ENCODE results near the gene FUT3. TPM values are rescaled to one million over a fixed set of nuclear protein-coding genes. Genes with fewer than 3 reads are reported as not detected.

Gene FUT3
- total and polyA plus RNA-seq, 2 of the 4 experiments (the other 2 are of a cell fraction): not detected

DNA sequence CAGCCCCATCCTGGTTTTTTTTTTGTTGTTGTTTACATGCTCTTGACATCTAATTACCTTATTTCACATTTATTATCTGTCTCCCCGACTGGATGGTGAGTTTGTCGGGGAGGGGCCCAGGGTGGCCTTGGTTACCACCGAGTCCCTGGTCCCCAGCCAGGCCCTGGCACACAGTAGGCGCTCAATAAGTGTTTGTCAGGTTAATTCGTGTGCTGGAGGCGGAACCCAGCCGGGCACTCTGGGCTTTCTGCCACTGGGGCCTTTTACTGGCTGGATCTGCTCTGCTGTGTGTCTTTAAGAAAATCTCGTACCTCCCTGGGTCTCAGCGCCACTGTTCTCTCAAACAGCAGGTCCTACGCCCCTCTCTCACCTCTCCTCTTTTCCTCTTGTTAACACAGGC is 41.8 kb downstream of the FUT3 start:
- intact Hi-C loops (cut with micrococcal nuclease) (loop anchor here (10.0 kb wide), 1 partner anchor 155 kb away; no protein-coding TSS in a partner anchor), in situ Hi-C loops (cut with MboI; ENCODE audit: low sequenced_read_pairs) (loop anchor here (10.0 kb wide), 1 partner anchor 215 kb away; no protein-coding TSS in a partner anchor), dilution Hi-C loops (cut with HindIII; ENCODE audit: low sequenced_read_pairs, unreplicated experiment) (no loop called here)
- H3K79me1 ChIP-seq (ENCODE audit: low read depth in 1 of 2, low read length in 2 of 2): no peaks in the 10 kb centered on the region
- no peaks in the 10 kb centered on the region for H3K4me1 ChIP-seq (ENCODE audit: control insufficient read depth, insufficient read depth, low read length)
- no peak overlapping the region for H2BK20ac ChIP-seq (ENCODE audit: low read depth, low read length)
- no peak overlapping the region for H2BK120ac ChIP-seq (ENCODE audit: low read depth, low read length)
- WGBS, 2 experiments (ENCODE audit: extremely low coverage in 2 of 2, insufficient read length in 1 of 2): 41% methylated on average over 2 of the region's 10 CpGs; no CpG with 5 or more reads in 1 of the 2 experiments
- no peak overlapping the region for H3K4ac ChIP-seq (ENCODE audit: low read depth, low read length)
- H3K9me1 ChIP-seq (ENCODE audit: insufficient read depth, low read length): no peaks in the 10 kb centered on the region
- no peak overlapping the region for H3K23ac ChIP-seq (ENCODE audit: low read depth, low read length)
- TF ChIP-seq BHLHE40 (IDR thresholded peaks at IDR 0.05; ENCODE audit: low read depth, low read length) (no peak), POLR2A (IDR thresholded peaks at IDR 0.05; ENCODE audit: low read depth, low read length) (no peak), MXI1 (IDR thresholded peaks at IDR 0.05; ENCODE audit: borderline replicate concordance, low read depth, low read length) (no peak)
- TF ChIP-seq, protein P1, sequence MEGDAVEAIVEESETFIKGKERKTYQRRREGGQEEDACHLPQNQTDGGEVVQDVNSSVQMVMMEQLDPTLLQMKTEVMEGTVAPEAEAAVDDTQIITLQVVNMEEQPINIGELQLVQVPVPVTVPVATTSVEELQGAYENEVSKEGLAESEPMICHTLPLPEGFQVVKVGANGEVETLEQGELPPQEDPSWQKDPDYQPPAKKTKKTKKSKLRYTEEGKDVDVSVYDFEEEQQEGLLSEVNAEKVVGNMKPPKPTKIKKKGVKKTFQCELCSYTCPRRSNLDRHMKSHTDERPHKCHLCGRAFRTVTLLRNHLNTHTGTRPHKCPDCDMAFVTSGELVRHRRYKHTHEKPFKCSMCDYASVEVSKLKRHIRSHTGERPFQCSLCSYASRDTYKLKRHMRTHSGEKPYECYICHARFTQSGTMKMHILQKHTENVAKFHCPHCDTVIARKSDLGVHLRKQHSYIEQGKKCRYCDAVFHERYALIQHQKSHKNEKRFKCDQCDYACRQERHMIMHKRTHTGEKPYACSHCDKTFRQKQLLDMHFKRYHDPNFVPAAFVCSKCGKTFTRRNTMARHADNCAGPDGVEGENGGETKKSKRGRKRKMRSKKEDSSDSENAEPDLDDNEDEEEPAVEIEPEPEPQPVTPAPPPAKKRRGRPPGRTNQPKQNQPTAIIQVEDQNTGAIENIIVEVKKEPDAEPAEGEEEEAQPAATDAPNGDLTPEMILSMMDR (conservative IDR thresholded peaks at IDR 0.05; ENCODE audit: low read depth, low read length): no peak
- H3K56ac ChIP-seq (ENCODE audit: extremely low read depth, insufficient read depth, low read length): no peak overlapping the region
- H2AK9ac ChIP-seq (replicated peaks; ENCODE audit: low read depth, low read length, poor library complexity): no peak overlapping the region
- H2BK15ac ChIP-seq (ENCODE audit: low read depth, low read length): no peak overlapping the region
- CTCF ChIA-PET: no interaction called here
- no peaks in the 10 kb centered on the region for H3K9me3 ChIP-seq (ENCODE audit: control insufficient read depth, insufficient read depth, low read length)
- ATAC-seq (ENCODE audit: low read depth): no peak
- H4K91ac ChIP-seq (ENCODE audit: insufficient read depth, low read depth, low read length): no peak overlapping the region
- H3K27me3 ChIP-seq (ENCODE audit: control insufficient read depth, insufficient read depth, low read length): peaks cover 19% of the 10 kb centered on the region
- no peak overlapping the region for H3K4me2 ChIP-seq (ENCODE audit: low read depth, low read length)
- H2AK5ac ChIP-seq (ENCODE audit: low read depth, low read length): no peak overlapping the region
- H3K36me3 ChIP-seq (ENCODE audit: control insufficient read depth, insufficient read depth, low read length): no peaks in the 10 kb centered on the region
- H2BK5ac ChIP-seq (ENCODE audit: low read depth, low read length, poor library complexity, severe bottlenecking): no peak overlapping the region
- H3K14ac ChIP-seq (replicated peaks; ENCODE audit: low read depth, low read length): no peak overlapping the region
- no peaks in the 10 kb centered on the region for H4K20me1 ChIP-seq (ENCODE audit: insufficient read depth, low read length)
- no peak overlapping the region for H3K18ac ChIP-seq (ENCODE audit: low read depth, low read length)
- H3K4me3 ChIP-seq (ENCODE audit: insufficient read depth, low read depth, low read length): no peak overlapping the region
- no peak for DNase-seq
- no peak overlapping the region for H3K27ac ChIP-seq (ENCODE audit: insufficient read depth, low read length)
- POLR2A ChIA-PET (ENCODE audit: unreplicated experiment): no interaction called here
- H2AFZ ChIP-seq (replicated peaks; ENCODE audit: low read length, poor library complexity): no peak overlapping the region
- no TSS peak for BruUV-seq (replicated peaks)
- H3K9ac ChIP-seq (ENCODE audit: low read depth, low read length): no peak overlapping the region
- H4K8ac ChIP-seq (ENCODE audit: low read depth in 2 of 2, low read length in 2 of 2): no peak overlapping the region
- H4K5ac ChIP-seq (ENCODE audit: low read depth, low read length): no peak overlapping the region
